B cell (primary cell): ENCODE measurements around the gene CBX8. TPM values are rescaled to one million over a fixed set of nuclear protein-coding genes. Genes with fewer than 3 reads are reported as not detected.

Experiments
- ATAC-seq: fragments of 200-7000 bp; cut with Tn5 transposase; one replicate; pipeline ENCODE4 v1.10.0; 2021; ENCODE audit warnings: low read depth, mild to moderate bottlenecking, moderate number of reproducible peaks, moderate library complexity
- CTCF ChIA-PET: fragments of 350-600 bp; sonication (Branson Sonifier 250); formaldehyde crosslinking; loops from one replicate; lab custom pipeline; 2021; ENCODE audit warnings: antibody characterized with exemption, inconsistent platforms; lab: Charles Lee
- POLR2A ChIA-PET: fragments of 350-600 bp; sonication (Branson Sonifier 250); formaldehyde crosslinking; loops from one replicate; lab custom pipeline; 2021; ENCODE audit warnings: antibody characterized with exemption; lab: Charles Lee
- DNase-seq: peaks from one replicate; pipeline ENCODE4 v3.0.0; 2013
- H2AFZ ChIP-seq: 2 replicates; pipeline ENCODE4 v1.6.1; 2012; ENCODE audit warnings: mild to moderate bottlenecking, low read depth, low read length; ENCODE audit not compliant: insufficient read depth, poor library complexity, severe bottlenecking
- H3K27ac ChIP-seq, 2 donors: 1 replicate in 1 of 2; 2 replicates in 1 of 2; pipeline ENCODE4 v1.5.1; 2012 to 2013; ENCODE audit warnings: low read length in 2 of 2, mild to moderate bottlenecking in 2 of 2, moderate library complexity in 1 of 2
- H3K27me3 ChIP-seq, 4 experiments: fragments of 200-600 bp in 1 of 4; sonication (generic) in 1 of 4; replicated peaks in 1 of 4; 1 replicate in 2 of 4; 2 replicates in 2 of 4; pipeline versions ENCODE4 v1.6.1 to v1.7.0; 2013 to 2016; ENCODE audit warnings: low read length in 3 of 4, mild to moderate bottlenecking in 2 of 4, mixed read lengths in 1 of 4, moderate library complexity in 1 of 4; ENCODE audit not compliant: insufficient read depth in 4 of 4, control insufficient read depth in 3 of 4; ENCODE audit errors: control extremely low read depth in 1 of 4
- H3K36me3 ChIP-seq, 2 experiments: replicated peaks in 1 of 2; 1 replicate in 1 of 2; 2 replicates in 1 of 2; pipeline versions ENCODE4 v1.6.1 to v1.7.1; 2013; ENCODE audit warnings: low read length in 1 of 2; ENCODE audit not compliant: insufficient read depth in 2 of 2, control insufficient read depth in 1 of 2; ENCODE audit errors: control extremely low read depth in 1 of 2, extremely low read depth in 1 of 2
- H3K4me1 ChIP-seq, 2 donors: fragments of 200-600 bp in 1 of 2; sonication (generic) in 1 of 2; 1 replicate in 1 of 2; 2 replicates in 1 of 2; pipeline versions ENCODE4 v1.5.1 to v1.6.1; 2013 to 2017; ENCODE audit warnings: low read length in 2 of 2; ENCODE audit not compliant: control insufficient read depth in 2 of 2, insufficient read depth in 2 of 2
- H3K4me2 ChIP-seq: replicated peaks from 2 replicates; pipeline ENCODE3; 2012; ENCODE audit warnings: mild to moderate bottlenecking, low read depth, low read length; ENCODE audit not compliant: poor library complexity, severe bottlenecking
- H3K4me3 ChIP-seq, 5 experiments: fragments of 200-600 bp in 1 of 5; sonication (generic) in 1 of 5; 1 replicate in 3 of 5; 2 replicates in 2 of 5; pipeline versions ENCODE4 v1.5.1 to v1.7.0; 2011 to 2016; ENCODE audit warnings: low read length in 4 of 5, mild to moderate bottlenecking in 4 of 5, low read depth in 2 of 5, control low read depth in 1 of 5, moderate library complexity in 1 of 5; ENCODE audit not compliant: insufficient read depth in 1 of 5; ENCODE audit errors: control extremely low read depth in 1 of 5, extremely low read depth in 1 of 5
- H3K79me2 ChIP-seq: fragments of 200-600 bp; sonication (generic); one replicate; pipeline ENCODE4 v1.6.0; 2016; ENCODE audit warnings: low read length; ENCODE audit not compliant: control insufficient read depth, insufficient read depth
- H3K9ac ChIP-seq: fragments of 200-600 bp; sonication (generic); 2 replicates; pipeline ENCODE4 v1.6.1; 2017; ENCODE audit warnings: mild to moderate bottlenecking, low read length, moderate library complexity
- H3K9me3 ChIP-seq, 3 donors: one replicate each; pipeline versions ENCODE4 v1.6.1 to v1.7.1; 2013; ENCODE audit warnings: low read length in 2 of 3; ENCODE audit not compliant: control insufficient read depth in 2 of 3, insufficient read depth in 1 of 3; ENCODE audit errors: control extremely low read depth in 1 of 3
- H4K20me1 ChIP-seq: 2 replicates; pipeline ENCODE4 v1.6.0; 2012; ENCODE audit warnings: mild to moderate bottlenecking, low read length; ENCODE audit not compliant: insufficient read depth, control insufficient read depth, poor library complexity, severe bottlenecking
- H3K27ac Mint-ChIP-seq: one replicate; pipeline ENCODE4 v1.8.0; 2021; ENCODE audit warnings: mixed read lengths
- H3K27me3 Mint-ChIP-seq: one replicate; pipeline ENCODE4 v1.8.0; 2021; ENCODE audit warnings: mixed read lengths
- H3K4me1 Mint-ChIP-seq: one replicate; pipeline ENCODE4 v1.8.0; 2021; ENCODE audit warnings: mixed read lengths
- H3K4me3 Mint-ChIP-seq: one replicate; pipeline ENCODE4 v1.8.0; 2021; ENCODE audit warnings: mixed read lengths
- H3K9me3 Mint-ChIP-seq: one replicate; pipeline ENCODE4 v1.8.0; 2022; ENCODE audit warnings: mixed read lengths; ENCODE audit not compliant: insufficient read depth
- CTCF ChIP-seq: fragments of 200-600 bp; IDR thresholded peaks from one replicate; pipeline ENCODE4 v1.8.0; 2022; ENCODE audit warnings: antibody characterized with exemption, mild to moderate bottlenecking
- EZH2 ChIP-seq: IDR thresholded peaks from 2 replicates; pipeline ENCODE4 v1.6.1; 2012; ENCODE audit warnings: borderline replicate concordance, low read depth, mild to moderate bottlenecking, moderate library complexity, low read length; ENCODE audit not compliant: insufficient read depth, poor library complexity, severe bottlenecking
- WGBS: methylation state at CpG from one replicate; pipeline ENCODE4 v1.1.5; 2013; ENCODE audit warnings: missing lambda C conversion rate; ENCODE audit not compliant: insufficient coverage; 5-methylcytosine and 5-hydroxymethylcytosine counted together
- intact Hi-C: fragments of 100-400 bp; cut with micrococcal nuclease; formaldehyde crosslinking; loops from one replicate; pipeline ENCODE4 v1.10.0; 2022
- polyA plus RNA-seq: library from polyadenylated mRNA; depleted of rRNA; stranded (reverse); fragments of >200 nt; gene quantifications from 2 replicates; pipeline ENCODE4 v1.2.3, GENCODE V29; 2012
- total RNA-seq, 2 donors: library from RNA; stranded (reverse); fragments of 120-200 nt in 1 of 2; gene quantifications; 1 replicate in 1 of 2; 2 replicates in 1 of 2; pipeline versions ENCODE4 v1.2.3 to v1.2.4, GENCODE V29; 2013 to 2022

CBX8 gene
- total and polyA plus RNA-seq, 2 donors (not counting 1 experiment from before 2014, with no cell fraction given): 0.31 to 6.8 TPM

GRCh38 chr17:79750650-79751545, 46.0 kb downstream of the CBX8 start:
- Histone ChIP-seq H3K79me2 (no peaks in the 10 kb centered on the region), H3K4me1 (peaks cover 22 to 24% of the 10 kb centered on the region in 2 donors), H3K27ac (no peak overlapping the region), H4K20me1 (no peaks in the 10 kb centered on the region), H3K9ac (no peak overlapping the region), H3K36me3 (no peaks in the 10 kb centered on the region), H3K27me3 (peaks cover 0 to 73% (median 33%) of the 10 kb centered on the region in 4 experiments), H3K4me2 (no peak overlapping the region), H3K9me3 (peaks cover 0 to 19% (median 0%) of the 10 kb centered on the region in 3 donors), H3K4me3 (no peak overlapping the region), H2AFZ (no peak overlapping the region)
- Mint-ChIP-seq H3K27me3 (peaks cover 49% of the 10 kb centered on the region), H3K4me3 (no peak overlapping the region), H3K27ac (no peak overlapping the region), H3K9me3 (no peaks in the 10 kb centered on the region), H3K4me1 (peaks cover 19% of the 10 kb centered on the region)
- intact Hi-C loops: no loop called here
- no peak for TF ChIP-seq CTCF
- no peak for TF ChIP-seq EZH2
- no peak for DNase-seq
- 64% methylated on average over 6 of the region's 13 CpGs for WGBS
- no peak for ATAC-seq
- CTCF ChIA-PET: no interaction called here
- POLR2A ChIA-PET: no interaction called here

- WGBS: no CpG with 5 or more reads among the region's 3 CpGs
- intact Hi-C loops: loop anchor here (5.0 kb wide), 2 partner anchors 87 to 242 kb away; partner anchors contain the start of gene CBX4
- Histone ChIP-seq H2AFZ (no peak overlapping the region), H3K4me2 (no peak overlapping the region), H3K36me3 (no peaks in the 10 kb centered on the region), H3K27ac (no peak overlapping the region), H3K4me1 (peaks cover 25 to 28% of the 10 kb centered on the region in 2 donors), H4K20me1 (no peaks in the 10 kb centered on the region), H3K27me3 (peaks cover 0 to 72% (median 33%) of the 10 kb centered on the region in 4 experiments), H3K9me3 (peaks cover 0 to 19% (median 0%) of the 10 kb centered on the region in 3 donors), H3K9ac (no peak overlapping the region), H3K79me2 (no peaks in the 10 kb centered on the region), H3K4me3 (no peak overlapping the region)
- TF ChIP-seq CTCF (no peak), EZH2 (no peak)
- Mint-ChIP-seq H3K4me3 (no peak overlapping the region), H3K27me3 (peaks cover 55% of the 10 kb centered on the region), H3K27ac (no peak overlapping the region), H3K4me1 (peaks cover 23% of the 10 kb centered on the region), H3K9me3 (no peaks in the 10 kb centered on the region)
- no peak for DNase-seq
- ChIA-PET CTCF (interaction anchor here (0.5 to 1.1 kb wide), 4 partner anchors 11 to 427 kb away, joined by 3 read pairs; no protein-coding TSS in a partner anchor), POLR2A (no interaction called here)
- no peak for ATAC-seq
These were observed 46.9 kb downstream of the CBX8 start for GRCh38 chr17:79749958-79750357.
